HEK293 (cell line): Measurements from ENCODE around the gene MATR3.
A peak's percentile ranks its signal among the peaks of the same experiment; 100 is the strongest.

Experiments
- CTCF ChIA-PET: fragments of 350-600 bp; formaldehyde crosslinking; extraction: SDS; loops from one replicate; lab custom pipeline; 2021; ENCODE audit warnings: antibody characterized with exemption; lab: Yijun Ruan, JAX
- POLR2A ChIA-PET: fragments of 300-600 bp; formaldehyde crosslinking; extraction: SDS; loops from one replicate; lab custom pipeline; 2020; ENCODE audit warnings: antibody characterized with exemption, inconsistent platforms; lab: Yijun Ruan, JAX
- H3K27ac ChIP-seq: fragments of 200-500 bp; sonication (Bioruptor generic); 2 replicates; pipeline ENCODE4 v1.5.1; 2014; ENCODE audit warnings: low read depth, low read length, control low read depth, inconsistent platforms; ENCODE audit errors: extremely low read depth
- H3K36me3 ChIP-seq, 2 experiments: fragments of 200-500 bp in 1 of 2; sonication (Bioruptor generic) in 1 of 2; 1 replicate in 1 of 2; 2 replicates in 1 of 2; pipeline ENCODE4 v1.5.1; 2014 to 2017; ENCODE audit warnings: inconsistent platforms in 2 of 2, low read length in 2 of 2; ENCODE audit not compliant: control insufficient read depth in 2 of 2, insufficient read depth in 1 of 2
- H3K4me1 ChIP-seq: fragments of 200-500 bp; sonication (Bioruptor generic); 2 replicates; pipeline ENCODE4 v1.5.1; 2014; ENCODE audit warnings: mild to moderate bottlenecking, low read length, inconsistent platforms; ENCODE audit not compliant: control insufficient read depth, insufficient read depth
- H3K4me3 ChIP-seq: 2 replicates; pipeline ENCODE4 v1.5.1; 2011; ENCODE audit warnings: low read depth, mild to moderate bottlenecking, control low read depth, low read length, moderate library complexity
- H3K9me3 ChIP-seq: fragments of 200-500 bp; sonication (Bioruptor generic); 2 replicates; pipeline ENCODE4 v1.5.1; 2014; ENCODE audit warnings: low read depth, low read length, inconsistent platforms; ENCODE audit not compliant: control insufficient read depth, insufficient read depth
- GLIS1 ChIP-seq: fragments of 450-650 bp; formaldehyde crosslinking; IDR thresholded peaks from 2 replicates; pipeline ENCODE4 v1.5.1; 2016; ENCODE audit warnings: missing biosample characterization, missing genetic modification characterization
- HOXD13 ChIP-seq: sonication (generic); formaldehyde crosslinking; IDR thresholded peaks from 2 replicates; pipeline ENCODE4 v1.8.0; 2022; ENCODE audit warnings: missing genetic modification reagents, borderline replicate concordance
- KLF16 ChIP-seq: fragments of 450-650 bp; formaldehyde crosslinking; IDR thresholded peaks from 2 replicates; pipeline ENCODE4 v1.5.1; 2017; ENCODE audit warnings: missing biosample characterization, missing genetic modification characterization
- REPIN1 ChIP-seq: fragments of 450-650 bp; formaldehyde crosslinking; IDR thresholded peaks from 2 replicates; pipeline ENCODE4 v1.5.1; 2017; ENCODE audit warnings: missing biosample characterization, missing genetic modification characterization, low read depth
- SP3 ChIP-seq: fragments of 450-650 bp; formaldehyde crosslinking; IDR thresholded peaks from 2 replicates; pipeline ENCODE4 v1.5.1; 2016; ENCODE audit warnings: missing biosample characterization, missing genetic modification characterization
- SP7 ChIP-seq: fragments of 450-650 bp; formaldehyde crosslinking; IDR thresholded peaks from 2 replicates; pipeline ENCODE4 v1.5.1; 2016; ENCODE audit warnings: missing biosample characterization, missing genetic modification characterization
- TRIM28 ChIP-seq: IDR thresholded peaks from 2 replicates; pipeline ENCODE4 v1.6.1; 2011; ENCODE audit warnings: low read length, control low read depth, borderline replicate concordance
- YY1 ChIP-seq: fragments of 450-650 bp; formaldehyde crosslinking; IDR thresholded peaks from 2 replicates; pipeline ENCODE4 v1.5.1; 2018; ENCODE audit warnings: missing biosample characterization, missing genetic modification characterization
- ZBTB1 ChIP-seq: fragments of 450-650 bp; formaldehyde crosslinking; IDR thresholded peaks from 2 replicates; pipeline ENCODE4 v1.5.1; 2016; ENCODE audit warnings: missing biosample characterization, missing genetic modification characterization
- ZBTB17 ChIP-seq: fragments of 450-650 bp; formaldehyde crosslinking; IDR thresholded peaks from 2 replicates; pipeline ENCODE4 v1.5.1; 2016; ENCODE audit warnings: missing biosample characterization, missing genetic modification characterization
- ZNF114 ChIP-seq: fragments of 450-650 bp; formaldehyde crosslinking; IDR thresholded peaks from 2 replicates; pipeline ENCODE4 v1.5.0; 2017; ENCODE audit warnings: missing biosample characterization, missing genetic modification characterization
- ZNF132 ChIP-seq: fragments of 450-650 bp; formaldehyde crosslinking; IDR thresholded peaks from 2 replicates; pipeline ENCODE4 v1.5.1; 2017; ENCODE audit warnings: missing biosample characterization, missing genetic modification characterization, borderline replicate concordance
- ZNF138 ChIP-seq: fragments of 450-650 bp; formaldehyde crosslinking; IDR thresholded peaks from 2 replicates; pipeline ENCODE4 v1.5.1; 2016; ENCODE audit warnings: missing biosample characterization, missing genetic modification characterization, borderline replicate concordance
- ZNF146 ChIP-seq: fragments of 450-650 bp; formaldehyde crosslinking; IDR thresholded peaks from 2 replicates; pipeline ENCODE4 v1.5.1; 2016; ENCODE audit warnings: missing biosample characterization, missing genetic modification characterization
- ZNF26 ChIP-seq: fragments of 450-650 bp; formaldehyde crosslinking; IDR thresholded peaks from 2 replicates; pipeline ENCODE4 v1.5.1; 2016; ENCODE audit warnings: missing biosample characterization, missing genetic modification characterization
- ZNF311 ChIP-seq: fragments of 450-650 bp; formaldehyde crosslinking; IDR thresholded peaks from 2 replicates; pipeline ENCODE4 v1.5.1; 2017; ENCODE audit warnings: missing biosample characterization, missing genetic modification characterization, borderline replicate concordance
- ZNF394 ChIP-seq: fragments of 450-650 bp; formaldehyde crosslinking; IDR thresholded peaks from 2 replicates; pipeline ENCODE4 v1.5.1; 2016; ENCODE audit warnings: missing biosample characterization, missing genetic modification characterization, mild to moderate bottlenecking, moderate library complexity, borderline replicate concordance
- ZNF501 ChIP-seq: fragments of 450-650 bp; formaldehyde crosslinking; IDR thresholded peaks from 2 replicates; pipeline ENCODE4 v1.5.1; 2016; ENCODE audit warnings: missing biosample characterization, missing genetic modification characterization
- ZNF513 ChIP-seq: fragments of 450-650 bp; IDR thresholded peaks from 2 replicates; pipeline ENCODE4 v1.5.1; 2018; ENCODE audit warnings: missing biosample characterization, missing genetic modification characterization
- ZNF654 ChIP-seq: fragments of 450-650 bp; formaldehyde crosslinking; IDR thresholded peaks from 2 replicates; pipeline ENCODE4 v1.5.1; 2016; ENCODE audit warnings: low read depth, missing biosample characterization, missing genetic modification characterization
- ZNF677 ChIP-seq: fragments of 450-650 bp; IDR thresholded peaks from 2 replicates; pipeline ENCODE4 v1.5.0; 2018; ENCODE audit warnings: missing biosample characterization, mild to moderate bottlenecking, missing genetic modification characterization, moderate library complexity
- ZNF777 ChIP-seq: fragments of 450-650 bp; formaldehyde crosslinking; IDR thresholded peaks from 2 replicates; pipeline ENCODE4 v1.5.1; 2017; ENCODE audit warnings: missing biosample characterization, missing genetic modification characterization, borderline replicate concordance
- ZNF791 ChIP-seq: fragments of 450-650 bp; formaldehyde crosslinking; IDR thresholded peaks from 2 replicates; pipeline ENCODE4 v1.5.1; 2016; ENCODE audit warnings: missing biosample characterization, missing genetic modification characterization
- ZSCAN4 ChIP-seq: fragments of 450-650 bp; formaldehyde crosslinking; IDR thresholded peaks from 2 replicates; pipeline ENCODE4 v1.5.1; 2017; ENCODE audit warnings: missing biosample characterization, missing genetic modification characterization
- ZSCAN5A ChIP-seq: fragments of 450-650 bp; formaldehyde crosslinking; IDR thresholded peaks from 2 replicates; pipeline ENCODE4 v1.5.1; 2016; ENCODE audit warnings: missing biosample characterization, missing genetic modification characterization

Gene MATR3

GRCh38 chr5:139256820-139257219 is 36.7 kb upstream of the MATR3 start:
- H3K9me3 ChIP-seq = no peaks in the 10 kb centered on the region
- CTCF ChIA-PET = interaction anchor here (0.5 to 0.6 kb wide), 2 partner anchors 755 to 1181 kb away, joined by 3 read pairs; no protein-coding TSS in a partner anchor
- TF ChIP-seq ZNF311 (no peak), SP3 (tag by site-specific recombination) (no peak), ZSCAN5A (no peak), KLF16 (no peak), ZNF394 (tag by site-specific recombination) (no peak), ZNF513 (tag by site-specific recombination) (peak; percentile 99), HOXD13 (no peak), REPIN1 (tag by site-specific recombination) (no peak)
- TF ChIP-seq, all 188 proteins: peak for 1
- H3K4me1 ChIP-seq = no peaks in the 10 kb centered on the region
- H3K36me3 ChIP-seq = no peaks in the 10 kb centered on the region
- H3K4me3 ChIP-seq = no peak overlapping the region
- POLR2A ChIA-PET = no interaction called here
- H3K27ac ChIP-seq = no peak overlapping the region

GRCh38 chr5:139262059-139262741 is 31.3 kb upstream of the MATR3 start:
- TF ChIP-seq ZNF791 (tag by site-specific recombination) (0 out of 2 replicates have a peak, but pooled peaks have one; percentile 10), ZNF132 (tag by site-specific recombination) (no peak)
- TF ChIP-seq, all 188 proteins: peak for 1
- POLR2A ChIA-PET = interaction anchor here (1.0 kb wide), 2 partner anchors 12 to 31 kb away, joined by 3 to 4 read pairs; partner anchors contain the start of gene MATR3
- Histone ChIP-seq H3K27ac (no peak overlapping the region), H3K4me1 (no peaks in the 10 kb centered on the region), H3K4me3 (no peak overlapping the region), H3K9me3 (no peaks in the 10 kb centered on the region), H3K36me3 (no peaks in the 10 kb centered on the region)
- CTCF ChIA-PET = interaction anchor here (0.5 to 2.0 kb wide), 27 partner anchors 7 to 813 kb away, joined by 3 to 15 read pairs (median 3); no protein-coding TSS in a partner anchor

- H3K36me3 ChIP-seq = no peaks in the 10 kb centered on the region
- CTCF ChIA-PET = interaction anchor here (0.5 to 2.0 kb wide), 24 partner anchors 8 to 814 kb away, joined by 3 to 15 read pairs (median 4); no protein-coding TSS in a partner anchor
- H3K4me3 ChIP-seq = no peak overlapping the region
- no peaks in the 10 kb centered on the region for H3K4me1 ChIP-seq
- no peaks in the 10 kb centered on the region for H3K9me3 ChIP-seq
- no peak overlapping the region for H3K27ac ChIP-seq
- POLR2A ChIA-PET = interaction anchor here (1.0 kb wide), 2 partner anchors 11 to 31 kb away, joined by 3 to 4 read pairs; partner anchors contain the start of gene MATR3
- TF ChIP-seq TRIM28 = 0 out of 2 replicates have a peak, but pooled peaks have one; percentile 24
- no peak for TF ChIP-seq ZNF677 (tag by site-specific recombination)
- peak; percentile 98 for TF ChIP-seq ZNF654 (tag by site-specific recombination)
- no peak for TF ChIP-seq ZSCAN4
- TF ChIP-seq ZBTB17 (tag by site-specific recombination) = peak; percentile 90
- TF ChIP-seq ZNF114 (tag by site-specific recombination) = no peak
- TF ChIP-seq ZNF138 (tag by site-specific recombination) = no peak
- TF ChIP-seq ZNF394 (tag by site-specific recombination) = no peak
- peak; percentile 56; the same call in 1 of the 2 replicates for TF ChIP-seq YY1 (tag by site-specific recombination)
- no peak for TF ChIP-seq ZBTB1 (tag by site-specific recombination)
- TF ChIP-seq SP7 (tag by site-specific recombination) = peak; percentile 44; the same call in 1 of the 2 replicates
- peak; percentile 16; the same call in 1 of the 2 replicates for TF ChIP-seq GLIS1 (tag by site-specific recombination)
- no peak for TF ChIP-seq ZNF26 (tag by site-specific recombination)
- TF ChIP-seq ZNF777 (tag by site-specific recombination) = no peak
- no peak for TF ChIP-seq ZNF501
- TF ChIP-seq ZNF146 (tag by site-specific recombination) = no peak
Measured at GRCh38 chr5:139262742-139263445, 30.6 kb upstream of the MATR3 start.
